Activated T-helper 1 cell treated with anti-CD3 and anti-CD28 coated beads, Interleukin-2, amount 50 U/mL, for 16 hours (primary cell): ENCODE measurements around the gene VPS8.

Experiments
- DNase-seq, 2 donors: peaks; one replicate each; pipeline ENCODE4 v3.0.0-alpha.2; 2020; ENCODE audit warnings: low read depth in 1 of 2, low spot score in 1 of 2

The VPS8 gene

GRCh38 chr3:184811663-184811998 lies 335 bp upstream of the VPS8 start:
- no peak for DNase-seq

GRCh38 chr3:184812662-184813042 lies 686 bp downstream of the VPS8 start:
- DNase-seq = no peak

GRCh38 chr3:184813357-184813756 lies 1.4 kb downstream of the VPS8 start:
- no peak for DNase-seq

GRCh38 chr3:184814214-184814613 lies 2.2 kb downstream of the VPS8 start:
- no peak for DNase-seq

- no peak for DNase-seq
These were observed 3.3 kb downstream of the VPS8 start for GRCh38 chr3:184815046-184815930.

- no peak for DNase-seq
These were observed 4.6 kb downstream of the VPS8 start for GRCh38 chr3:184816614-184817013.

GRCh38 chr3:184820525-184820924 lies 8.6 kb downstream of the VPS8 start:
- no peak for DNase-seq

- DNase-seq = no peak
These were observed 9.1 kb downstream of the VPS8 start for GRCh38 chr3:184821034-184821433.

GRCh38 chr3:184822081-184822480 lies 10.1 kb downstream of the VPS8 start:
- no peak for DNase-seq

GRCh38 chr3:184822654-184823053 lies 10.7 kb downstream of the VPS8 start:
- no peak for DNase-seq

GRCh38 chr3:184823990-184824389 lies 12.0 kb downstream of the VPS8 start:
- DNase-seq = no peak

- no peak for DNase-seq
These were observed 13.3 kb downstream of the VPS8 start for GRCh38 chr3:184825121-184825820.

- no peak for DNase-seq
These were observed 15.6 kb downstream of the VPS8 start for GRCh38 chr3:184827572-184827971.

GRCh38 chr3:184832044-184832443 lies 20.1 kb downstream of the VPS8 start:
- DNase-seq = no peak

- DNase-seq = no peak
These were observed 20.9 kb downstream of the VPS8 start for GRCh38 chr3:184832903-184833302.

- no peak for DNase-seq
These were observed 24.3 kb downstream of the VPS8 start for GRCh38 chr3:184836090-184836822.

GRCh38 chr3:184842433-184842832 lies 30.5 kb downstream of the VPS8 start:
- no peak for DNase-seq

GRCh38 chr3:184845819-184846218 lies 33.9 kb downstream of the VPS8 start:
- DNase-seq = no peak

GRCh38 chr3:184846496-184846895 lies 34.5 kb downstream of the VPS8 start:
- DNase-seq = no peak

GRCh38 chr3:184848934-184849333 lies 37.0 kb downstream of the VPS8 start:
- no peak for DNase-seq

GRCh38 chr3:184850201-184850600 lies 38.2 kb downstream of the VPS8 start:
- DNase-seq = no peak

GRCh38 chr3:184857099-184857498 lies 45.1 kb downstream of the VPS8 start:
- DNase-seq = no peak
